Stimulated activated naive CD8-positive, alpha-beta T cell treated with anti-CD3 and anti-CD28 coated beads, Interleukin-15, amount 100 ng/mL, for 72 hours (primary cell): ENCODE results near the gene PIGQ.
A peak's percentile ranks its signal among the peaks of the same experiment; 100 is the strongest.

Source experiments
- ATAC-seq: fragments of 150-1000 bp; cut with Tn5 transposase; 2 replicates; pipeline ENCODE4 v1.10.0; 2021; ENCODE audit warnings: mild to moderate bottlenecking, moderate library complexity
- DNase-seq, 2 donors: peaks; one replicate each; pipeline ENCODE4 v3.0.0; 2021 to 2022
- H3K27ac Mint-ChIP-seq, 2 donors: one replicate each; pipeline ENCODE4 v1.8.0; 2022; ENCODE audit warnings: mild to moderate bottlenecking in 2 of 2, mixed read lengths in 2 of 2, moderate library complexity in 2 of 2
- H3K27me3 Mint-ChIP-seq: one replicate; pipeline ENCODE4 v1.8.0; 2022; ENCODE audit warnings: mixed read lengths
- H3K4me1 Mint-ChIP-seq: one replicate; pipeline ENCODE4 v1.8.0; 2022; ENCODE audit warnings: mild to moderate bottlenecking, mixed read lengths
- H3K4me3 Mint-ChIP-seq, 2 donors: one replicate each; pipeline ENCODE4 v1.8.0; 2022; ENCODE audit warnings: mild to moderate bottlenecking in 2 of 2, mixed read lengths in 2 of 2, moderate library complexity in 1 of 2
- H3K9me3 Mint-ChIP-seq, 2 donors: one replicate each; pipeline ENCODE4 v1.8.0; 2022; ENCODE audit warnings: mixed read lengths in 2 of 2

The PIGQ gene

GRCh38 chr16:559021-559380 is 10.8 kb upstream of the PIGQ start:
- Mint-ChIP-seq H3K27ac (no peak overlapping the region), H3K9me3 (no peaks in the 10 kb centered on the region), H3K27me3 (peaks cover 42% of the 10 kb centered on the region), H3K4me1 (no peaks in the 10 kb centered on the region), H3K4me3 (no peak overlapping the region)
- ATAC-seq (no peak), DNase-seq (no peak)

- no peak overlapping the region for H3K27ac Mint-ChIP-seq
- ATAC-seq (no peak), DNase-seq (no peak)
- peak overlapping the region in 1 of 2 donors; percentile 62 for H3K4me3 Mint-ChIP-seq
- no peaks in the 10 kb centered on the region for H3K9me3 Mint-ChIP-seq
- peaks cover 42% of the 10 kb centered on the region for H3K27me3 Mint-ChIP-seq
- no peaks in the 10 kb centered on the region for H3K4me1 Mint-ChIP-seq
Measured at GRCh38 chr16:559411-560203, 10.2 kb upstream of the PIGQ start.

- Mint-ChIP-seq H3K4me1 (no peaks in the 10 kb centered on the region), H3K9me3 (no peaks in the 10 kb centered on the region), H3K27me3 (peaks cover 42% of the 10 kb centered on the region), H3K27ac (no peak within 1 kb of the TSS), H3K4me3 (peak within 1 kb of the TSS in 1 of 2 donors; percentile 62)
- no peak for ATAC-seq
- no peak for DNase-seq
Measured at GRCh38 chr16:560204-560700, 9.5 kb upstream of the PIGQ start, which contains the start of gene PRR35. TSS of gene PRR35 (plus strand) at chr16:560394. CDS start at chr16:563295, 2,901 bp downstream.

GRCh38 chr16:560701-561412 is 8.9 kb upstream of the PIGQ start:
- Mint-ChIP-seq H3K4me1 (peaks cover under 1% of the 10 kb centered on the region), H3K4me3 (no peak overlapping the region), H3K27ac (no peak overlapping the region), H3K9me3 (no peaks in the 10 kb centered on the region), H3K27me3 (peaks cover 42% of the 10 kb centered on the region)
- no peak for ATAC-seq
- DNase-seq, result no peak

- no peak for ATAC-seq
- Mint-ChIP-seq H3K27ac (no peak overlapping the region), H3K4me1 (peaks cover 6% of the 10 kb centered on the region), H3K9me3 (no peaks in the 10 kb centered on the region), H3K4me3 (no peak overlapping the region), H3K27me3 (peaks cover 42% of the 10 kb centered on the region)
- no peak for DNase-seq
Measured at GRCh38 chr16:561413-561794, 8.4 kb upstream of the PIGQ start.

GRCh38 chr16:561957-562938 is 7.5 kb upstream of the PIGQ start:
- H3K4me3 Mint-ChIP-seq, result no peak overlapping the region
- no peak for ATAC-seq
- H3K27ac Mint-ChIP-seq, result no peak overlapping the region
- H3K4me1 Mint-ChIP-seq, result peaks cover 15% of the 10 kb centered on the region
- no peaks in the 10 kb centered on the region for H3K9me3 Mint-ChIP-seq
- peaks cover 42% of the 10 kb centered on the region for H3K27me3 Mint-ChIP-seq
- DNase-seq, result no peak

GRCh38 chr16:563072-563644 is 6.6 kb upstream of the PIGQ start:
- DNase-seq (no peak), ATAC-seq (no peak)
- Mint-ChIP-seq H3K27me3 (peaks cover 33% of the 10 kb centered on the region), H3K4me3 (no peak overlapping the region), H3K27ac (no peak overlapping the region), H3K9me3 (no peaks in the 10 kb centered on the region), H3K4me1 (peaks cover 24% of the 10 kb centered on the region)

- peaks cover 17% of the 10 kb centered on the region for H3K27me3 Mint-ChIP-seq
- H3K27ac Mint-ChIP-seq, result no peak overlapping the region
- DNase-seq (no peak), ATAC-seq (no peak)
- H3K4me1 Mint-ChIP-seq, result peaks cover 34% of the 10 kb centered on the region
- no peaks in the 10 kb centered on the region for H3K9me3 Mint-ChIP-seq
- H3K4me3 Mint-ChIP-seq, result no peak overlapping the region
Measured at GRCh38 chr16:564690-565418, 4.9 kb upstream of the PIGQ start.

- Mint-ChIP-seq H3K27ac (peak overlapping the region in 1 of 2 donors; percentile 34), H3K4me3 (no peak overlapping the region), H3K27me3 (peaks cover 17% of the 10 kb centered on the region), H3K9me3 (no peaks in the 10 kb centered on the region), H3K4me1 (peaks cover 37% of the 10 kb centered on the region)
- no peak for DNase-seq
- ATAC-seq, result no peak
Measured at GRCh38 chr16:565419-566330, 4.1 kb upstream of the PIGQ start.

GRCh38 chr16:566475-567372 is 3.0 kb upstream of the PIGQ start, which contains the start of gene NHLRC4:
TSS of gene NHLRC4 (plus strand) at chr16:567005. CDS start at chr16:568048, 1,043 bp downstream.
- H3K4me3 Mint-ChIP-seq, result peak within 1 kb of the TSS; percentile 75 to 83
- ATAC-seq (peak; percentile 70), DNase-seq (peak; percentile 63 to 72)

GRCh38 chr16:567373-568256 is 2.2 kb upstream of the PIGQ start:
- Mint-ChIP-seq H3K27me3 (peaks cover 2% of the 10 kb centered on the region), H3K27ac (peak overlapping the region; percentile 81 to 97), H3K9me3 (no peaks in the 10 kb centered on the region), H3K4me1 (peaks cover 53% of the 10 kb centered on the region), H3K4me3 (peak overlapping the region; percentile 75 to 83)
- no peak for DNase-seq
- no peak for ATAC-seq

More at GRCh38 chr16:566475-567372, 3.0 kb upstream of the PIGQ start, which contains the start of gene NHLRC4:
- Mint-ChIP-seq H3K9me3 (no peaks in the 10 kb centered on the region), H3K4me1 (peaks cover 48% of the 10 kb centered on the region), H3K27me3 (peaks cover 11% of the 10 kb centered on the region), H3K27ac (peak within 1 kb of the TSS; percentile 81 to 97)
